ENCODE measurements around the gene RINL.
A peak's percentile ranks its signal among the peaks of the same experiment; 100 is the strongest.
"Not testable (repeated sequence)": the region's sequence is repeated elsewhere in the genome, so short reads cannot be mapped to it uniquely, and the experiment has no call there.

Gene RINL

DNA sequence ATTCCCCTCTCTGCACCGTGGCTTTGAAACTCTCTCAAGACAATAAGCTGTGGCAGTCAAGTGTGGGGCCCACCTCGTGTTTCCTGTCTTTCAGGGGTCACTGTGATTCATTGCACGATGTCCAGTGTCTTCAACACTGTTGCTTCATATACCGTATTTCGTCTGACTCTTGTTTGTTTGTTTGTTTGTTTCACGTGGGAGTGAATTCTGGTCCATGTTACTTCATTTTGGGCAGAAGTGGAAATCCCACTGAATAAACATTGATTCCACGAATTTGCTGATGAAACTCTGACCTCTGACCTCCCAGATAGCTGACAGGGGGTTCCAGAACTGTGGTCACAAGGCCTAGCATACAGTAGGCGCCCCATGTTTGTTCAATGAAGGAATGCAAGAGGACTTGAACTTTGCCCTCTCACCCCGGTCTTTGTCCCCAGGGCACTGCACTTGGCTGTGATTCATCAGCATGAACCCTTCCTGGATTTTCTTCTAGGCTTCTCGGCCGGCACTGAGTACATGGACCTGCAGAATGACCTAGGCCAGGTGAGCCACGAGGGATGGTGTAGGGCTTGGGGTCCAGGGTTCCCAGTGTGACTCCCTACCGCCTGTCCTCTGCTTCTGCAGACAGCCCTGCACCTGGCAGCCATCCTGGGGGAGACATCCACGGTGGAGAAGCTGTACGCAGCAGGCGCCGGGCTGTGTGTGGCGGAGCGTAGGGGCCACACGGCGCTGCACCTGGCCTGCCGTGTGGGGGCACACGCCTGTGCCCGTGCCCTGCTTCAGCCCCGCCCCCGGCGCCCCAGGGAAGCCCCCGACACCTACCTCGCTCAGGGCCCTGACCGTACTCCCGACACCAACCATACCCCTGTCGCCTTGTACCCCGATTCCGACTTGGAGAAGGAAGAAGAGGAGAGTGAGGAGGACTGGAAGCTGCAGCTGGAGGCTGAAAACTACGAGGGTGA, 26.8 kb upstream of the RINL start:
- DNase-seq = no peak

DNA sequence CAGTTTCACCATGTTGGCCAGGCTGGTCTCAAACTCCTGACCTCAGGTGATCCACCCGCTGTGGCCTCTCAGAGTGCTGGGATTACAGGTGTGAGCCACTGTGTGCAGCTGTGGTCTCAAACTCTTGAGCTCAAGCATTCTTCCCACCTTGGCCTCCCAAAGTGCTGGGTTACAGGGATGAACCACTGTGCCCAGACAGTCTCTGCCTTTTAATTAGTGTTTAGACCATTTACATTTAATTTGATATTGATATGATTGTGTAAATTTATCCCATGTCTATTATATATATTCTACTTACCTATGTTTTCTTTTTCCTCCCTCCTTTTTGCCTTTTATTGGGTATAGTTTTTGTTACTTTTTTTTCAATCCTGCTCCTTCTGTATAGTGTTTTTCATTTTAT, 23.6 kb upstream of the RINL start:
- no peak for DNase-seq

- DNase-seq = no peak
Observed at GRCh38 chr19:38900743-38901190, 22.7 kb upstream of the RINL start.

DNA sequence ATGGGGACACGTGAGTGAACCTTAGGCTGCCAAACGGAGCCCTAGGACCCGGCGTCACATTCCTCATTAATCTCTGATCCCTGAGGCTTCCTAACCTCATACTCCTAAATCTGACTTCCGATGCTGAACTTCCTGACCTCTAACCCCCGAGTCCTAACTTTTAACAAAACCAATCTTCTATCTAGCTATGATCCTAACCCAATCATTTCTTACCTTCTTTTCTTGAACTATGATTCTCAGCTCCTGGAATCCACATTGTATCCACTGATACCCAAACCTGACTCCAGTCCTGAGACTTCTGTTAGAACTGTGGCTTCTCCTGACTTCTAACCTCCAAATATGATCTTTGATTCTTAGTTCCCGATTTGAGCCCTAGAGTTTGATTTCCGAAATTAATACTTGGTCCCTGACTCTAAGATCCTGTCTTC, 22.1 kb upstream of the RINL start:
- no peak for DNase-seq

GRCh38 chr19:38899447-38900201, 21.5 kb upstream of the RINL start, which contains the start of the genes NFKBIB and SIRT2:
TSS of gene NFKBIB (plus strand) at chr19:38899969. CDS start at chr19:38900033, 64 bp downstream.
TSS of gene SIRT2 (minus strand) at chr19:38899618. CDS start at chr19:38899521, 97 bp downstream.
- peak; percentile 99 for DNase-seq

DNA sequence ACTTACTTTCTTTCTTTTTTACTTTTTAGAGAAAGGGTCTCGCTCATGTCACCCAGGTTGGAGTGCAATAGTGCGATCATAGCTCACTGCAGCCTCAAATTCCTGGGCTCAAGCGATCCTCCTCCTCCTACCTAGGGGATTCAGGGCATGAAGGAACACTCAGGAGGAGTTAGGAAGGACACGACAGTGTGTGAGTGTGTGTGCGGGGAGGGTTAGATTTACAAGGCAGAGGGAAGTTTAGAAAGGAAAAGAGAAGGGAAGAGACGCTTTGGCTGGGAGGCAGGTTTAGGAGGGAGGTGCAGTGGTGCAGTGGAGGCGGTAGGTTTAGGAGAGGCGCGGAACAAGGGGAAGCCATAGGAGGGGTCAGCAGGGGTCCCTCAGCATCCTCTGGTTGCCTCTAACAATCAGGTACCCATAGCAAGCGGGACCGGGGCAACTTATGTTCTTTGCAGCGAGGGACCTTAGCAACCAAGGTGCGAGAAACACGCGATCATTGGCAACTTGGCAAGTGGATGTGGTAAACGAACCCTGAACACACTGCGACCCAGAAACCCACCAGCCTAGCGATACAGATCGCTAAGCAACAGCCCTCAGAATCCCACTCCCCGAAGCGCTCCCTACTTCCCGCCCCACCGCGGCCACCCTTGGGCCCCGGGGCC, 20.8 kb upstream of the RINL start:
- no peak for DNase-seq

DNA sequence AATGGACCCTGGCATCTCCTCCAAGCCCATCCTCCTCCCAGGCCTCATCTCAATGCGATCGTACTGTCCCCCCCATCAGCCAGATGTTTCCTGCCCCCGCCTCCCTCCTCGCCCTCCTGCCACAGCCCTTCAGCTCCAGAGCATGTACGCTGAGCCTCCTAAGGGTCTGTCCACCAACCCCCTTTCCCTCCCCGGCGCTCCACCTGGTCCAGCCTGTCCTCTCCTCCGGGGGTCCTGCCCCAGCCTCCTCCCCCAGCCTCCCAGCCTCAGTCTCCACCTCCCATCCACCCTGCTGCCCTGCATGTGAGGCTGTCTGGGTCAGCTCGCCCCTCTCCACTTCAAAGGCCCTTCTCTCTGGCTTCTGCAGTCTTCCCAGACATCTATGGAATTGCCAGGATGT, 16.9 kb upstream of the RINL start:
- no peak for DNase-seq

DNA sequence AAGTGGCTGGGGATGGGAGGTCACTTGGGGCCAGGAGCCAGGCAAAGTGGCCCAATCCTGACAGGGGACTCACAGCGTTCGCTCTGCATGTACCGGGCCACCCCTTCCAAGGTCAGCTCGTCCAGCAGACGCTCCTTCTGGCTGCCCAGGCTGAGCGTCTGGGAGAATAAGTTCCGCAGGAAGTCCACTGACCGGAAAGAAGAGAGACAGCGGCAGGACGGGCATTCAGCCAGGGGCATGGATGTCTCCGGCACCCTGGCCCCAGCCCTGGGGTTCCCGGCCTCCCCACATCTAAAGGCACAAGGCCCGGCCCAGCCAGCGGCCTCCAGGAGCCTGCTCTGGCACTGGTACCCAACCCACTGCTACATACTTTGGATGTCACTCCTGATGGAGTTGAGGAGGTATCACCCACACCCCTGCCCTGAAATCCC, 15.3 kb upstream of the RINL start:
- DNase-seq = no peak

DNA sequence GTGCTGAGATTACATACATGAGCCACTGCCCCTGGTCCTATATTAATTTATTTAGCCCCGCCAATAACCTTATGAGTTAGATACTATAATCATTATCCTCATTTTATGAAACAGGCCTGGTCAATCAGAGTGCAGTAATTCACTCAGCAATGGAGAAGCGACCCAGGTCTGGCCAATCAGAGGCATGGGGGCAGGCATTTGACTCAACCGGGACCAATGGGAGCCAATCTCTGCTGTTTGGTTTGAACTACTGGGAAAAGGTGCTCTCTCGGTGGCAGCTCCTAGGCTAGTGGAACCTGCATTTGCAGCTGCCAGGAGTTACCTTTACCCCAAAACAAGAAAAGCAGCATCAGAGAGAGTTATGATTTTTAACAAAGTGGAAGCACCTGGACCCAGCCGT, 14.8 kb upstream of the RINL start:
- no peak for DNase-seq

DNA sequence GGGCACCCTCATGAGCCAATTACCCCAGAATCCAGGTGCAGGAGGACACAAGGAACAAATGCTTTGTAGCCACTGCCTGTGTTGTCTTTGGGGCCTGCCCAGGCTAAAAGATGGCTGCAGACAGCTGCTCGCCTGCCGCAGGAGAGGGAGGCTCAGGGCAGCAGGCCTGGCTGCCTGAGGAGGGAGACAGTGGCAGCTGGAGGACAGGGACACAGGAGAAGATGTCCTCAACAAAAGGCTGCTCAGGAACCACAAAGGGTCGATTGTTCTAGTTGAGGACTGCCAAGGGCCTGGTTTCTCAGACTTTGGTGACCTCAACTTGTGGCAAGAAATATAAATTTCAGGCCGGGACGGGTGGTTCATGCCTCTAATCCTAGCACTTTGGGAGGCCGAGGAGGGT, 13.7 kb upstream of the RINL start:
- no peak for DNase-seq

GRCh38 chr19:38890686-38891085, 12.6 kb upstream of the RINL start:
- no peak for DNase-seq

GRCh38 chr19:38889803-38890202, 11.7 kb upstream of the RINL start:
- DNase-seq = no peak

DNA sequence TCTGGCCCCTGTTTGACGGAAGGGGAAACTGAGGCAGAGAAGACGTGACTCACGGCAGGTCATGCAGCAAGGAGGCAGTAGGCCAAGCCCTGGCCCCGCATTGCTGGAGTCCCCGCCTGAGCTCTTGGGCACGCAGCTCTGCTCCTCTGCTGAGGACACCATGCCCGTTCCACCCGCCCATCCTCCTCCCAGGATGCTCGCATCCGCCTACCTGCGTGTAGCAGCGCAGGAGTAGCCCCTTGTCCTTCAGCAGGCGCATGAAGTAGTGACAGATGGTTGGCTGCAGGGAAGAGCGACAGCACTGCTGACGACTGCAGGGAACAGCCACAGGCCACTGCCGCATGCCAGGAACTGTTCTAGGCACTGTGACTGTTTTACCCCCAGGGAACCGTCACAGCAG, 10.8 kb upstream of the RINL start:
- no peak for DNase-seq

- DNase-seq = not testable (repeated sequence)
Observed at GRCh38 chr19:38884691-38885090, 6.6 kb upstream of the RINL start.

GRCh38 chr19:38883286-38883685, 5.2 kb upstream of the RINL start:
- no peak for DNase-seq

- no peak for DNase-seq
Observed at GRCh38 chr19:38880882-38881609, 3.0 kb upstream of the RINL start.

- DNase-seq = no peak
Observed at GRCh38 chr19:38880076-38880881, 2.2 kb upstream of the RINL start.

DNA sequence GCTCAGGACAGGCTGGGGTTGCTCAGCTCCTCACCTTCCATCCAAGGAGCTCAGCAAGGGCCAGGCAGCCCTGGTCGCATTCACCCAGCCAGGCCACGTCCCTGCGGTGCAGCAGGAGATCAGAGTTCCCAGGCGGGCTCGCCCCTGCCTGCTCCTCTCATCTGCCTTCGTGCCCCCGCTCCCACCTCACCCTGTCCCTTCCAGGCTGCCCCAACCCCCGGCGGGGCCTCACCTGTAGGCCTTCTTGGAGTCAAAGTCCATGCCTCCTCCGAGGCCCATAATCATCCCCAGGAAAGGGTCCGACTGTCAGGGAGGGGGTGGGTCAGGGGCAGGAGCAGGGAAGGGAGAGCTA, 1.3 kb upstream of the RINL start:
- DNase-seq = no peak

GRCh38 chr19:38878575-38879399, 712 bp upstream of the RINL start:
- DNase-seq = no peak

- DNase-seq = no peak
Observed at GRCh38 chr19:38875656-38876395, 2.2 kb downstream of the RINL start.
